NCI-H1694 treated with DMSO at 0.1 percent for 48 hours (cell line): ENCODE data around the gene NR3C2.
"Not testable (repeated sequence)": the region's sequence is repeated elsewhere in the genome, so short reads cannot be mapped to it uniquely, and the experiment has no call there.

ENCODE experiments used
- DNase-seq: peaks from one replicate; lab custom pipeline; 2025; lab: John Stamatoyannopoulos, UW

The NR3C2 gene

GRCh38 chr4:148103597-148104355, 338.4 kb downstream of the NR3C2 start:
- no peak for DNase-seq

- DNase-seq = no peak
Observed at GRCh38 chr4:148101790-148102189, 340.4 kb downstream of the NR3C2 start.

- DNase-seq = no peak
Observed at GRCh38 chr4:148101235-148101634, 341.0 kb downstream of the NR3C2 start.

GRCh38 chr4:148097801-148098200, 344.4 kb downstream of the NR3C2 start:
- no peak for DNase-seq

GRCh38 chr4:148095346-148095923, 346.8 kb downstream of the NR3C2 start:
- no peak for DNase-seq

- no peak for DNase-seq
Observed at GRCh38 chr4:148094149-148094548, 348.1 kb downstream of the NR3C2 start.

GRCh38 chr4:148093065-148093464, 349.1 kb downstream of the NR3C2 start:
- no peak for DNase-seq

- DNase-seq = no peak
Observed at GRCh38 chr4:148092316-148093014, 349.7 kb downstream of the NR3C2 start.

- DNase-seq = no peak
Observed at GRCh38 chr4:148091896-148092295, 350.3 kb downstream of the NR3C2 start.

GRCh38 chr4:148090503-148091476, 351.4 kb downstream of the NR3C2 start:
- DNase-seq = no peak

- no peak for DNase-seq
Observed at GRCh38 chr4:148090029-148090428, 352.2 kb downstream of the NR3C2 start.

GRCh38 chr4:148089624-148090023, 352.6 kb downstream of the NR3C2 start:
- DNase-seq = no peak

GRCh38 chr4:148083073-148083472, 359.1 kb downstream of the NR3C2 start:
- DNase-seq = not testable (repeated sequence)

GRCh38 chr4:148081745-148082144, 360.5 kb downstream of the NR3C2 start:
- DNase-seq = no peak

- DNase-seq = no peak
Observed at GRCh38 chr4:148081267-148081666, 360.9 kb downstream of the NR3C2 start.

GRCh38 chr4:148079961-148080360, 362.3 kb downstream of the NR3C2 start:
- no peak for DNase-seq

GRCh38 chr4:148078061-148078460, 364.2 kb downstream of the NR3C2 start:
- no peak for DNase-seq

- no peak for DNase-seq
Observed at GRCh38 chr4:148077581-148077980, 364.6 kb downstream of the NR3C2 start.

- DNase-seq = no peak
Observed at GRCh38 chr4:148076964-148077363, 365.2 kb downstream of the NR3C2 start.

- no peak for DNase-seq
Observed at GRCh38 chr4:148075438-148075837, 366.8 kb downstream of the NR3C2 start.

- no peak for DNase-seq
Observed at GRCh38 chr4:148074462-148074861, 367.8 kb downstream of the NR3C2 start.

GRCh38 chr4:148073349-148073748, 368.9 kb downstream of the NR3C2 start:
- no peak for DNase-seq
